IPS DF 6.9 (cell line): ENCODE measurements around the gene MAPK14.
"Not testable (repeated sequence)": the region's sequence is repeated elsewhere in the genome, so short reads cannot be mapped to it uniquely, and the experiment has no call there.

Experiments used
- DNase-seq: peaks from one replicate; pipeline ENCODE4 v3.0.0-alpha.2; 2013; ENCODE audit warnings: low read depth, low spot score
- H3K27ac ChIP-seq: one replicate; pipeline ENCODE4 v1.5.1; 2013; ENCODE audit warnings: low read length, control low read depth
- H3K27me3 ChIP-seq: 2 replicates; pipeline ENCODE4 v1.6.1; 2013; ENCODE audit warnings: mild to moderate bottlenecking, low read length; ENCODE audit not compliant: control insufficient read depth, insufficient read depth
- H3K36me3 ChIP-seq: 2 replicates; pipeline ENCODE4 v1.6.1; 2013; ENCODE audit warnings: low read length; ENCODE audit not compliant: control insufficient read depth, insufficient read depth
- H3K4me1 ChIP-seq: 2 replicates; pipeline ENCODE4 v1.6.1; 2013; ENCODE audit warnings: low read length; ENCODE audit not compliant: control insufficient read depth, insufficient read depth
- H3K4me3 ChIP-seq: 2 replicates; pipeline ENCODE4 v1.5.1; 2013; ENCODE audit warnings: mild to moderate bottlenecking, low read length
- H3K9me3 ChIP-seq: 2 replicates; pipeline ENCODE4 v1.6.1; 2013; ENCODE audit warnings: low read length, inconsistent platforms; ENCODE audit not compliant: control insufficient read depth, insufficient read depth
- WGBS: extraction: QIAGEN DNeasy Blood & Tissue Kit; methylation state at CpG from one replicate; pipeline ENCODE4 v1.1.7; 2013; ENCODE audit warnings: mixed read lengths, missing lambda C conversion rate; ENCODE audit not compliant: insufficient read length, insufficient coverage; 5-methylcytosine and 5-hydroxymethylcytosine counted together

The MAPK14 gene

DNA sequence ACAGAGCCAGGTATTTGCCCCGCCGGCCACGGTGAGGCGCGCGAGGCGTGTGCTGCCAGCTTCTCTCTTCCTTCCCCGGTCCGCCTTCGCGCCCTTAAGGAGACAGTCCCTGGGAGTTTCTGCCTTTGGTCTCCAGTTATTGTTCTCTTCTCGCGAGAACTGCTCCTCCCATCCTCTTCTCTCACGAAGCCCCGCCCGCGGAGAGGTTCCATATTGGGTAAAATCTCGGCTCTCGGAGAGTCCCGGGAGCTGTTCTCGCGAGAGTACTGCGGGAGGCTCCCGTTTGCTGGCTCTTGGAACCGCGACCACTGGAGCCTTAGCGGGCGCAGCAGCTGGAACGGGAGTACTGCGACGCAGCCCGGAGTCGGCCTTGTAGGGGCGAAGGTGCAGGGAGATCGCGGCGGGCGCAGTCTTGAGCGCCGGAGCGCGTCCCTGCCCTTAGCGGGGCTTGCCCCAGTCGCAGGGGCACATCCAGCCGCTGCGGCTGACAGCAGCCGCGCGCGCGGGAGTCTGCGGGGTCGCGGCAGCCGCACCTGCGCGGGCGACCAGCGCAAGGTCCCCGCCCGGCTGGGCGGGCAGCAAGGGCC lies at the start of gene MAPK14:
Gene MAPK14 (plus strand): TSS at position 308 of the 587 bp plus-strand sequence. CDS start 350 bp downstream, outside the sequence.
- peak within 1 kb of the TSS; percentile 69 for H3K4me3 ChIP-seq
- H3K27ac ChIP-seq: no peak within 1 kb of the TSS
- H3K27me3 ChIP-seq: no peaks in the 10 kb centered on the region
- peak; percentile 99 for DNase-seq
- H3K9me3 ChIP-seq: no peaks in the 10 kb centered on the region
- H3K4me1 ChIP-seq: peaks cover 7% of the 10 kb centered on the region
- no CpG with 5 or more reads among the region's 62 CpGs for WGBS
- no peaks in the 10 kb centered on the region for H3K36me3 ChIP-seq

DNA sequence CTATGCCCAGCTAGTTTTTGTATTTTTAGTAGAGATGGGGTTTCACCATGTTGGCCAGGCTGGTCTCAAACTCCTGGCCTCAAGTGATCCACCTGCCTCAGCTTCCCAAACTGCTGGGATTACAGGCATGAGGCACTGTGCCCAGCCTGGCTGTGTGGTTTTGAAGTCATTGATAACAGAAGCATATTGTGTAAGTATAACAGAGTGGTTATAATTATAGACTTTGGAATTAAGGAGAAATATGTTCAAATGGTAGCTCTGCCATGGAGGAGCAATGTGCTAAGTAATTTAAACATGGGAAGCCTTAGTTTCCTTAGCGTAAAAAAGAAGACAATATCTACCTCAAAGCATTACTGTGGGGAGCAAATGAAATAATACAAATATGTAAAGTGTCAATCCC lies 47.5 kb upstream of the MAPK14 start:
- not testable (repeated sequence) for H3K36me3 ChIP-seq, H3K4me3 ChIP-seq
- no CpG with 5 or more reads among the region's 1 CpG for WGBS

DNA sequence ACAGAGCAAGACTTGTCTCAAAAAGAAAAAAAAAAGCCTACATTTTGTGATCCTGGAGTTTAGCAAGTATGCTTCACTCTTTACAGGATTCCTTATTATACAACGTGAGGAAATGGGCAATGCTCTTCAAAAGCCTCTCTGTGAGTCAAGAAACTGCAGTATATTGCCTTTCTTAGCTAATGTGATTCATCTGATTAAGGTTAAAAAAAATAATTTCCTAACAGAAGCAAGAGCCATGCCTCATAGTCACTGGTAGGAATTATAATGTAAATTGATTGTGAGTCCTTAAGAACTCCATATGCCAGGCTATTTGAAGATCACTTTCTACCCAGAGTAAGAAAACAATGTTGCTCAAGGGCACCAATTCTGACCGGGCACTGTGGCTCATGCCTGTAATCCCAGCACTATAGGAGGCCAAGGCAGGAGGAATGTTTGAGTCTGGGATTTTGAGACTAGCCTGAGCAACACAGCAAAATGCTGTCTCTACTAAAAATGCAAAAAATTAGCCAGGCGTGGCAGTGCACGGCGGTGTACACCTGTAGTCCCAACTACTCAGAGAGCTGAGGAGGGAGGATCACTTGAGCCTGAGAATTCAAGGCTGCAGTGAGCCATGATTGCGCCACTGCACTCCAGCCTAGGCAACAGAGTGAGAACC lies 46.5 kb upstream of the MAPK14 start:
- Histone ChIP-seq H3K4me1 (no peaks in the 10 kb centered on the region), H3K27me3 (no peaks in the 10 kb centered on the region), H3K27ac (no peak overlapping the region), H3K4me3 (no peak overlapping the region), H3K36me3 (no peaks in the 10 kb centered on the region), H3K9me3 (no peaks in the 10 kb centered on the region)
- WGBS: no CpG with 5 or more reads among the region's 6 CpGs
- DNase-seq: no peak

More for the DNA sequence above, 47.5 kb upstream of the MAPK14 start:
- not testable (repeated sequence) for H3K4me1 ChIP-seq, H3K27me3 ChIP-seq, H3K27ac ChIP-seq, H3K9me3 ChIP-seq, DNase-seq

DNA sequence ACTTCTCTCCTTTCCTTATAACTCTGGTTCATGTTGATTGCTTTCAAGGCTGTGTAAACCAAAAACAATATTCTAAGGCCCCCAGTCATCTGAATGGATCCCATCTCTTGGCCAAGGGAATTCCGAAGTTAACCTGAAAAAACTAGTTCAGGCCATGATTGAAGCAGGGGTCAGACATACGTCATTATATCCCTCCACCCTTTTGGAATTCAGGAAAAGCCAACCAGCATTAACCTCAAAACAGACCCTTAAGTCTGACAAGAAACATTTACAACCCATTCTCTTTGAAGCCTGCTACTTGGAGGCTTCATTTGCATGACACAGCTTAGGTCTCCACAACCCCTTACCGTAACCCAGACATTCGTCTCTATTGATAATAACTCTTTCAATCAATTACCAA lies 42.9 kb upstream of the MAPK14 start:
- no CpG with 5 or more reads among the region's 4 CpGs for WGBS
- DNase-seq: no peak
- Histone ChIP-seq H3K9me3 (no peaks in the 10 kb centered on the region), H3K4me1 (no peaks in the 10 kb centered on the region), H3K27me3 (no peaks in the 10 kb centered on the region), H3K27ac (no peak overlapping the region), H3K36me3 (no peaks in the 10 kb centered on the region), H3K4me3 (no peak overlapping the region)

DNA sequence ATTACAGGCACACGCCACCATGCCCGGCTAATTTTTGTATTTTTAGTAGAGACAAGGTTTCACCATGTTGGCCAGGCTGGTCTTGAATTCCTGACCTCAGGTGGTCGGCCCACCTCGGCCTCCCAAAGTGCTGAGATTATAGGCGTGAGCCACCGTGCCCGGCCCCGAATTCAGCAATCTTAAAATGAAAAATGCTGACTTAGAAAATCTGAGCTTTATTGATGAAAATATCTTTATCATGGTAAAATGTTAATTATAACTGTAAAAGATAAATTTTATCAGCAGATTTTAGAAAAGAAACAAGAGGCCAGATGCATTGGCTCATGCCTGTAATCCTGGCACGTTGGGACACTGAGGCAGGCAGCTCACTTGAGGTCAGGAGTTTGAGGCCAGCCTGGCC lies 39.6 kb upstream of the MAPK14 start:
- no CpG with 5 or more reads among the region's 9 CpGs for WGBS
- not testable (repeated sequence) for DNase-seq, H3K27ac ChIP-seq, H3K4me3 ChIP-seq, H3K27me3 ChIP-seq, H3K4me1 ChIP-seq, H3K9me3 ChIP-seq, H3K36me3 ChIP-seq

DNA sequence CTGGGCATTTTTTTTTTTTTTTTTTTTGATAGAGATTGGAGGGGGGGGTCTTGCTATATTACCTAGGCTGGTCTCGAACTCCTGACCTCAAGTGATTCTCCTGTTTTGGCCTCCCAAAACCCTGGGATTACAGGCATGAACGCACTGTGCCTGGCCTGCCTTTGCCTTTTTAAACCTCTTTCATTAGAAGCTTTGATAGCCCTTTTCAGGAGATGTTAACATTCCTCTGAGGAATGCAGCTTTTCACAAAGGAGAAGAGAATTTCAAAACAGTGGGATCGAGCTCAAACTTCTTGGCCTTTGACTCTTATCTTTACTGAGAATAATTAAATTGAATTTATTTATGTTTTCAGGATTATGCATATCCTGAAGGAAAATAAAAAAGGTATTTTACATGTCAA lies 34.5 kb upstream of the MAPK14 start:
- Histone ChIP-seq H3K4me1 (no peaks in the 10 kb centered on the region), H3K27me3 (no peaks in the 10 kb centered on the region), H3K9me3 (no peaks in the 10 kb centered on the region), H3K4me3 (no peak overlapping the region), H3K36me3 (no peaks in the 10 kb centered on the region), H3K27ac (no peak overlapping the region)
- whole genome bisulfite sequencing: no CpG with 5 or more reads among the region's 3 CpGs
- no peak for DNase-seq

DNA sequence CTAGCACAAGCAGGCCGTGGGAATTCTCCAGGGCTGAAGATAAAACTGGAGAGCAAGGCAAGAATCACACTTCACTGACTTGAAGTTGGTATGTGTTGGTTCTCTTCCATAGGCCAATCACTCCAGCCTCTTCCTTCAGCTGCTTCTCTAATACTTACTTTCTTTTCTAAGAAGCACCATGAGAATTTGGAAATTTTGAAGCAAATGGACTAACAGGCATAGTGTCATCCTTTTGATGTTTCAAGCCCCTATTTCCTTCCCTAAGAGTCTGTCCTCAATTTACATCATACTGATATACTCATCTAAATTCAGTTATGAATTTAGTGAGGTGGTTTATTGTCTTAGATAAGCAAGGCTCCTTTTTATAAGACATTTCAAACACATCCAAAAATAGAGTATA lies 27.2 kb upstream of the MAPK14 start:
- no peaks in the 10 kb centered on the region for H3K9me3 ChIP-seq
- H3K4me3 ChIP-seq: no peak overlapping the region
- no peaks in the 10 kb centered on the region for H3K4me1 ChIP-seq
- WGBS: no CpG with 5 or more reads among the region's 1 CpG
- DNase-seq: no peak
- no peak overlapping the region for H3K27ac ChIP-seq
- H3K36me3 ChIP-seq: no peaks in the 10 kb centered on the region
- no peaks in the 10 kb centered on the region for H3K27me3 ChIP-seq

DNA sequence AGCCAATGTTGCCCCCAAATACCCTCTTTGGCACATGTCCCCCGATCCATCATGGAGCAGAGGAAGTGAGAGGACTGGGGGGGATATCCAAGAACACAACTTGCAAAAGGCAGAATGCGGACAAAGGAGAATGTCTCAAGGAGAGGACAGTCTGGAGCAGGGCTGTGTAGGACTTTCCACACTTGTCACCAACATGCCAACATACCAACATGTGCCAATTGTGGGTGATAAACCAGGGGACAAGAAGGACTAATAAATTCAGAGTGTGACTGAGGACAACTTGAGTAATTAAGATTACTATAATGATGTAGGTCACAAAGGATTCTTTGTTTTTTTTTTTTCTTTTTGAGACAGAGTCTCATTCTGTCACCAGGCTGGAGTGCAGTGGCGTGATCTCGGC lies 11.9 kb upstream of the MAPK14 start:
- no CpG with 5 or more reads among the region's 4 CpGs for WGBS
- no peak for DNase-seq
- H3K27ac ChIP-seq: no peak overlapping the region
- no peaks in the 10 kb centered on the region for H3K4me1 ChIP-seq
- H3K36me3 ChIP-seq: no peaks in the 10 kb centered on the region
- H3K27me3 ChIP-seq: no peaks in the 10 kb centered on the region
- H3K9me3 ChIP-seq: no peaks in the 10 kb centered on the region
- H3K4me3 ChIP-seq: no peak overlapping the region

DNA sequence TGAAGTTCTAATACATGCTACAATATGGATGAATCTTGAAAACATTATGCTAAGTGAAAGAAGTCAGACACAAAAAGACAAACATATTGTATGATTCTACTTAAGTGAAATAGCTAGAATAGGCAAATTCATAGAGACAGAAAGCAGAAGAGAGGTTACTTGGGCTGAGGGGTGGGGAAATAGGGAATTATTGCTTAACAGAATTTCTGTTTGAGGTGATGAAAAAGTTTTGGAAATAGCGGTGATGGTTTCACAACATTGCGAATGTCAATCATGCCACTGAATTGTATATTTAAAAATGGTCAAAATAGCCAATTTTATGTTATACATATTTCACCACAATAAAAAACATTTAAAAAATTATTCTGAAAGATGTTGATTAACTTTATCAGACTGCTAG lies 9.3 kb upstream of the MAPK14 start:
- Histone ChIP-seq H3K4me3 (no peak overlapping the region), H3K4me1 (no peaks in the 10 kb centered on the region), H3K27ac (no peak overlapping the region), H3K9me3 (no peaks in the 10 kb centered on the region), H3K36me3 (no peaks in the 10 kb centered on the region), H3K27me3 (no peaks in the 10 kb centered on the region)
- WGBS: no CpG with 5 or more reads among the region's 2 CpGs
- no peak for DNase-seq

DNA sequence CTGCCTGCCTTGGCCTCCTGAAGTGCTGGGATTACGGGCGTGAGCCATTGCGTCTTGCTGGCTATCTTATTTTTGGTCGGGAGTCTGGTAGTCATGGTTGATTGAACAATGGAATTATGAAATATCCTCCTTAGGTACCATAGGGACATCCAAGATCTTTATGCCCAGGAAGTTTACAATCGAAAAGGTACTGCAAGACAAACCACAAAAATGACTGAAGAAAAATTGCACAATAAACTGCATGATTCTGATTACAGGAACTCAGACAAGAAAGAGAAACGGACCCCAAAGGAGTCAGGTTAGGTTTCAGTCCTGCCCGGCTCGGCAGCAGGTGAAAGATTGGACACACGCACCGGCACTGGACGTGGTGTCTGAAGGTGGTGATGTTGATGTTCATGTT lies 8.4 kb upstream of the MAPK14 start:
- Histone ChIP-seq H3K27me3 (no peaks in the 10 kb centered on the region), H3K4me1 (peaks cover 4% of the 10 kb centered on the region; the same call in 1 of the 2 replicates), H3K9me3 (no peaks in the 10 kb centered on the region), H3K36me3 (no peaks in the 10 kb centered on the region), H3K4me3 (no peak overlapping the region), H3K27ac (no peak overlapping the region)
- no CpG with 5 or more reads among the region's 11 CpGs for WGBS
- no peak for DNase-seq

DNA sequence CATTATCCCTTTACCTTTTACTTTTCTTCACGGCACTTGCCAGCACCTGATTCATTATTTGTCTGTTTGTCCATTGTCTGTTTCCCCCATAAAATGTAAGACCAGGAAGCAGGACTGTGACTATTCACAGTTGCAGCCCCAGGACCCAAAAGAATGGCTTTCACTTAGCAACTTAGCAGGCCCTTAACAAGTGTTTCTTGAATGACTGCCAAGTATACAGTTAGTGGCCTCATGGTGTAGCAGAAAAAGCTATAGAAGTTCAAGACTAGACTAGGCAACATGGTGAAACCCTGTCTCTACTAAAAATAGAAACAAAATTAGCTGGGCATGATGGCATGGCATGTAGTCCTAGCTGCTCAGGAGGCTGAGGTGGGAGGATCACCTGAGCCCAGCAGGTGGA lies 7.5 kb upstream of the MAPK14 start:
- Histone ChIP-seq H3K27ac (no peak overlapping the region), H3K9me3 (no peaks in the 10 kb centered on the region), H3K36me3 (no peaks in the 10 kb centered on the region), H3K4me1 (peaks cover 7% of the 10 kb centered on the region), H3K4me3 (no peak overlapping the region), H3K27me3 (no peaks in the 10 kb centered on the region)
- WGBS: no CpG with 5 or more reads among the region's 1 CpG
- no peak for DNase-seq
